ENCODE measurements around the gene CEBPA. TPM values are rescaled to one million over a fixed set of nuclear protein-coding genes. Genes with fewer than 3 reads are reported as not detected.

CEBPA gene
- total and polyA plus RNA-seq, 8 donors, result 9.9 to 167 (median 18.8) TPM

- Histone ChIP-seq H3K27me3 (no peaks in the 10 kb centered on the region), H3K9me3 (peaks cover 0 to 21% (median 9%) of the 10 kb centered on the region in 4 donors), H3K27ac (peak overlapping the region in 1 of 5 donors; percentile 56), H3K4me1 (peaks cover 0 to 42% (median 23%) of the 10 kb centered on the region in 4 donors), H3K4me3 (no peak overlapping the region), H3K36me3 (no peaks in the 10 kb centered on the region)
- intact Hi-C loops (cut with DNase I; ENCODE audit: low total_unique reads), result no loop called here
- TF ChIP-seq EP300 (IDR thresholded peaks at IDR 0.05), result no peak
- DNase-seq, result no peak
- WGBS, 5 donors, result 84 to 91% (median 87%) methylated on average over 4 of the region's 4 CpGs
These were observed 14.9 kb downstream of the CEBPA start for GRCh38 chr19:33287438-33287837.

GRCh38 chr19:33286899-33287298 is 15.4 kb downstream of the CEBPA start:
- no peak for TF ChIP-seq POLR2A (IDR thresholded peaks at IDR 0.05)
- TF ChIP-seq CTCF (IDR thresholded peaks at IDR 0.05), result no peak
- no peak for TF ChIP-seq POLR2AphosphoS5 (IDR thresholded peaks at IDR 0.05)
- no peak for TF ChIP-seq EP300 (IDR thresholded peaks at IDR 0.05)
- Histone ChIP-seq H3K9me3 (peaks cover 0 to 21% (median 9%) of the 10 kb centered on the region in 4 donors), H3K27me3 (no peaks in the 10 kb centered on the region), H3K27ac (peak overlapping the region in 1 of 5 donors; percentile 56), H3K4me1 (peaks cover 0 to 36% (median 21%) of the 10 kb centered on the region in 4 donors), H3K36me3 (no peaks in the 10 kb centered on the region), H3K4me3 (no peak overlapping the region)
- DNase-seq, result no peak
- intact Hi-C loops (cut with DNase I; ENCODE audit: low total_unique reads), result no loop called here
- WGBS, 5 donors, result 72 to 85% (median 80%) methylated on average over 13 of the region's 13 CpGs

GRCh38 chr19:33285441-33285927 is 16.9 kb downstream of the CEBPA start:
- Histone ChIP-seq H3K9me3 (peaks cover 0 to 21% (median 9%) of the 10 kb centered on the region in 4 donors), H3K4me3 (no peak overlapping the region), H3K27me3 (no peaks in the 10 kb centered on the region), H3K36me3 (no peaks in the 10 kb centered on the region), H3K4me1 (peaks cover 0 to 36% (median 24%) of the 10 kb centered on the region in 4 donors), H3K27ac (peak overlapping the region in 3 of 5 donors; percentile 29 to 56 (median 39))
- WGBS, 5 donors, result 31 to 57% (median 41%) methylated on average over 9 of the region's 9 CpGs
- DNase-seq, result peak in 1 of 2 donors; percentile 47
- TF ChIP-seq POLR2AphosphoS5 (IDR thresholded peaks at IDR 0.05), result no peak
- intact Hi-C loops (cut with DNase I; ENCODE audit: low total_unique reads), result no loop called here

GRCh38 chr19:33284756-33285155 is 17.6 kb downstream of the CEBPA start:
- no peaks in the 10 kb centered on the region for H3K36me3 ChIP-seq
- 76 to 87% (median 79%) methylated on average over 7 of the region's 7 CpGs for WGBS, 5 donors
- H3K27me3 ChIP-seq, result no peaks in the 10 kb centered on the region
- no peak overlapping the region for H3K4me3 ChIP-seq
- no peak for DNase-seq
- TF ChIP-seq CTCF (IDR thresholded peaks at IDR 0.05) (no peak), EP300 (IDR thresholded peaks at IDR 0.05) (no peak), POLR2AphosphoS5 (IDR thresholded peaks at IDR 0.05) (no peak), POLR2A (IDR thresholded peaks at IDR 0.05) (no peak)
- H3K4me1 ChIP-seq, result peaks cover 0 to 37% (median 28%) of the 10 kb centered on the region in 4 donors
- intact Hi-C loops (cut with DNase I; ENCODE audit: low total_unique reads), result no loop called here
- H3K9me3 ChIP-seq, result peaks cover 0 to 21% (median 9%) of the 10 kb centered on the region in 4 donors
- peak overlapping the region in 1 of 5 donors; percentile 56 for H3K27ac ChIP-seq

GRCh38 chr19:33284146-33284643 is 18.1 kb downstream of the CEBPA start:
- Histone ChIP-seq H3K27me3 (no peaks in the 10 kb centered on the region), H3K4me1 (peaks cover 0 to 43% (median 33%) of the 10 kb centered on the region in 4 donors), H3K9me3 (peaks cover 0 to 15% (median 9%) of the 10 kb centered on the region in 4 donors), H3K36me3 (no peaks in the 10 kb centered on the region), H3K4me3 (no peak overlapping the region), H3K27ac (no peak overlapping the region)
- intact Hi-C loops (cut with DNase I; ENCODE audit: low total_unique reads), result no loop called here
- no peak for TF ChIP-seq CTCF (IDR thresholded peaks at IDR 0.05)
- no peak for TF ChIP-seq POLR2A (IDR thresholded peaks at IDR 0.05)
- no peak for TF ChIP-seq EP300 (IDR thresholded peaks at IDR 0.05)
- no peak for TF ChIP-seq POLR2AphosphoS5 (IDR thresholded peaks at IDR 0.05)
- DNase-seq, result no peak
- 82 to 96% (median 92%) methylated on average over 11 to 12 of the region's 12 CpGs for whole genome bisulfite sequencing, 5 donors

Data from stomach (tissue), 9 donors.